Astrocyte (in vitro differentiated cells and primary cell): ENCODE measurements around the gene SLCO2A1.

Source experiments
- CTCF ChIP-seq: IDR thresholded peaks from 2 replicates; pipeline ENCODE4 v1.5.1; 2011; ENCODE audit warnings: low read depth, mild to moderate bottlenecking, inconsistent platforms, low read length, moderate library complexity; ENCODE audit not compliant: insufficient read depth
- EZH2 ChIP-seq: IDR thresholded peaks from 2 replicates; pipeline ENCODE4 v1.6.1; 2012; ENCODE audit warnings: mild to moderate bottlenecking, low read length, inconsistent platforms; ENCODE audit not compliant: insufficient read depth

GRCh38 chr3:133945381-133946095 is 84.2 kb downstream of the SLCO2A1 start:
- TF ChIP-seq CTCF, result no peak
- no peak for TF ChIP-seq EZH2
